GM12878 (cell line): ENCODE data around the gene KCND3. TPM values are rescaled to one million over a fixed set of nuclear protein-coding genes. Genes with fewer than 3 reads are reported as not detected.

ENCODE experiments used
- ATAC-seq: fragments of 200-7000 bp; cut with Tn5 transposase; 3 replicates; pipeline ENCODE4 v1.9.1; 2020; ENCODE audit warnings: mild to moderate bottlenecking, moderate library complexity
- BruUV-seq: library from RNA; stranded (reverse); fragments of 400-500 nt; replicated peaks from 2 replicates; lab custom pipeline; 2021; lab: Mats Ljungman, UMichigan
- CTCF ChIA-PET: fragments of 300-600 bp; sonication (Branson Sonifier 250); formaldehyde crosslinking; extraction: SDS; loops from one replicate; lab custom pipeline; 2021; ENCODE audit warnings: inconsistent platforms; lab: Yijun Ruan, JAX
- POLR2A ChIA-PET: fragments of 350-600 bp; formaldehyde crosslinking; extraction: SDS; loops from one replicate; lab custom pipeline; 2021; ENCODE audit warnings: inconsistent platforms; lab: Charles Lee
- RAD21 ChIA-PET: fragments of 300-600 bp; sonication (Branson Sonifier 250); formaldehyde crosslinking; loops from one replicate; lab custom pipeline; 2023; ENCODE audit warnings: antibody characterized with exemption; ENCODE audit not compliant: unreplicated experiment; lab: Charles Lee
- SMC1A ChIA-PET: fragments of 300-600 bp; sonication (Branson Sonifier 250); formaldehyde crosslinking; loops from one replicate; lab custom pipeline; 2023; ENCODE audit not compliant: unreplicated experiment, uncharacterized antibody; lab: Charles Lee
- DNase-seq: peaks from one replicate; pipeline ENCODE4 v3.0.0-alpha.2; 2011; ENCODE audit warnings: low read depth, low spot score
- FAIRE-seq: peaks from 3 replicates; lab custom pipeline; 2011; peaks lifted over from hg19 to GRCh38; lab: Jason Lieb, UNC
- H2AFZ ChIP-seq: 2 replicates; pipeline ENCODE4 v1.6.0; 2011; ENCODE audit warnings: low read depth, low read length, control low read depth; ENCODE audit not compliant: control insufficient read depth
- H3K27ac ChIP-seq: 2 replicates; pipeline ENCODE4 v1.5.1; 2011; ENCODE audit warnings: control low read depth; ENCODE audit not compliant: control insufficient read depth, insufficient read depth
- H3K27me3 ChIP-seq, 2 experiments: replicated peaks in 1 of 2; 2 replicates each; pipeline versions ENCODE4 v1.6.0 to v1.6.1; 2011; ENCODE audit warnings: low read length in 1 of 2; ENCODE audit not compliant: control insufficient read depth in 2 of 2, insufficient read depth in 2 of 2
- H3K36me3 ChIP-seq, 2 experiments: 2 replicates each; pipeline ENCODE4 v1.5.1; 2011; ENCODE audit warnings: low read length in 1 of 2; ENCODE audit not compliant: control insufficient read depth in 2 of 2, insufficient read depth in 2 of 2
- H3K4me1 ChIP-seq: 2 replicates; pipeline ENCODE4 v1.6.1; 2011; ENCODE audit warnings: mild to moderate bottlenecking, low read length, moderate library complexity, mixed read lengths; ENCODE audit not compliant: control insufficient read depth, insufficient read depth
- H3K4me2 ChIP-seq: 2 replicates; pipeline ENCODE4 v1.6.0; 2011; ENCODE audit warnings: control low read depth; ENCODE audit not compliant: control insufficient read depth, insufficient read depth
- H3K4me3 ChIP-seq: fragments of 200-600 bp; sonication (generic); 2 replicates; pipeline ENCODE4 v1.5.1; 2016
- H3K79me2 ChIP-seq: 2 replicates; pipeline ENCODE4 v1.6.0; 2011; ENCODE audit warnings: low read length; ENCODE audit not compliant: control insufficient read depth, insufficient read depth
- H3K9ac ChIP-seq: 2 replicates; pipeline ENCODE4 v1.8.0; 2011; ENCODE audit warnings: low read length, control low read depth, mixed read lengths; ENCODE audit not compliant: control insufficient read depth, insufficient read depth
- H3K9me3 ChIP-seq: replicated peaks from 3 replicates; pipeline ENCODE4 v1.5.1; 2011; ENCODE audit warnings: mild to moderate bottlenecking, low read length; ENCODE audit not compliant: control insufficient read depth, insufficient read depth
- H4K20me1 ChIP-seq: 2 replicates; pipeline ENCODE4 v1.6.0; 2011; ENCODE audit not compliant: control insufficient read depth, insufficient read depth
- CBFB ChIP-seq: IDR thresholded peaks from 2 replicates; pipeline ENCODE4 v1.6.1; 2016; ENCODE audit warnings: antibody characterized with exemption, low read depth
- CBX3 ChIP-seq: fragments of 200-600 bp; sonication (generic); IDR thresholded peaks from 2 replicates; pipeline ENCODE4 v1.6.1; 2016; ENCODE audit warnings: low read depth, borderline replicate concordance
- CBX5 ChIP-seq: sonication (generic); IDR thresholded peaks from 2 replicates; pipeline ENCODE4 v1.6.1; 2016; ENCODE audit warnings: low read depth, moderate library complexity, mild to moderate bottlenecking, inconsistent platforms
- CREM ChIP-seq: IDR thresholded peaks from 2 replicates; pipeline ENCODE4 v1.6.1; 2014; ENCODE audit warnings: antibody characterized with exemption, low read depth
- FOS ChIP-seq: IDR thresholded peaks from 3 replicates; pipeline ENCODE4 v1.6.1; 2011; ENCODE audit warnings: borderline replicate concordance; ENCODE audit not compliant: insufficient read length; ENCODE audit errors: extremely low read depth
- IKZF2 ChIP-seq, 2 experiments: fragments of 450-650 bp; IDR thresholded peaks; 2 replicates each; pipeline ENCODE4 v1.6.1; 2017; ENCODE audit warnings: mild to moderate bottlenecking in 2 of 2, moderate library complexity in 2 of 2
- KLF5 ChIP-seq: fragments of 450-650 bp; IDR thresholded peaks from 2 replicates; pipeline ENCODE4 v1.6.1; 2014; ENCODE audit warnings: mild to moderate bottlenecking; ENCODE audit not compliant: partially characterized antibody
- MEF2B ChIP-seq: fragments of 450-650 bp; IDR thresholded peaks from 2 replicates; pipeline ENCODE4 v1.6.1; 2018; ENCODE audit warnings: mild to moderate bottlenecking, moderate library complexity; ENCODE audit not compliant: partially characterized antibody, poor library complexity, severe bottlenecking
- MTA3 ChIP-seq: IDR thresholded peaks from 2 replicates; pipeline ENCODE4 v1.6.1; 2012; ENCODE audit warnings: low read length, inconsistent platforms, borderline replicate concordance
- NFIC ChIP-seq: IDR thresholded peaks from 2 replicates; pipeline ENCODE4 v1.6.1; 2012; ENCODE audit warnings: low read depth, mild to moderate bottlenecking, inconsistent platforms, low read length, moderate library complexity
- NRF1 ChIP-seq: conservative IDR thresholded peaks from 2 replicates; pipeline ENCODE4 v1.6.1; 2011; ENCODE audit warnings: mild to moderate bottlenecking, low read depth, low read length, improper control_type of control experiment
- PAX8 ChIP-seq: fragments of 450-650 bp; IDR thresholded peaks from 2 replicates; pipeline ENCODE4 v1.6.1; 2017; ENCODE audit warnings: mild to moderate bottlenecking, moderate library complexity
- PML ChIP-seq: IDR thresholded peaks from 2 replicates; pipeline ENCODE4 v1.6.1; 2012; ENCODE audit warnings: low read length, inconsistent platforms
- POLR2AphosphoS5 ChIP-seq: IDR thresholded peaks from 2 replicates; pipeline ENCODE4 v1.6.1; 2011; ENCODE audit warnings: mild to moderate bottlenecking, low read length, inconsistent platforms
- POU2F2 ChIP-seq: IDR thresholded peaks from 3 replicates; pipeline ENCODE4 v1.6.1; 2011; ENCODE audit warnings: low read depth, mild to moderate bottlenecking, low read length, borderline replicate concordance
- SREBF2 ChIP-seq: IDR thresholded peaks from 2 replicates; pipeline ENCODE4 v1.6.1; 2012; ENCODE audit warnings: mild to moderate bottlenecking, low read length
- TAF1 ChIP-seq: IDR thresholded peaks from 2 replicates; pipeline ENCODE4 v1.6.1; 2011; ENCODE audit warnings: mild to moderate bottlenecking, low read depth, low read length, borderline replicate concordance
- TARDBP ChIP-seq: IDR thresholded peaks from 2 replicates; pipeline ENCODE4 v1.6.1; 2016; ENCODE audit warnings: borderline replicate concordance
- WGBS: methylation state at CpG from one replicate; pipeline ENCODE4 v1.1.6; 2016; ENCODE audit warnings: low lambda C conversion rate; ENCODE audit not compliant: insufficient replicate concordance, insufficient coverage; ENCODE audit errors: missing lambda C conversion rate; 5-methylcytosine and 5-hydroxymethylcytosine counted together
- in situ Hi-C: fragments of 300-500 bp; cut with MboI; formaldehyde crosslinking; loops from 9 replicates; pipeline ENCODE4 v1.14.3; 2018; ENCODE audit warnings: mixed read lengths
- intact Hi-C: fragments of 100-400 bp; cut with micrococcal nuclease; formaldehyde crosslinking; loops from one replicate; pipeline ENCODE4 v1.14.2; 2022; ENCODE audit not compliant: unreplicated experiment
- polyA plus RNA-seq, 11 experiments: library from polyadenylated mRNA; depleted of rRNA in 4 of 11; unstranded in 6 of 11; stranded (reverse) in 5 of 11; fragments of >200 nt; fragmentation: Nextera tagmentation in 4 of 11; fragmentation: Illumina TruSeq in 1 of 11; extraction: Ambion mirVana in 4 of 11; extraction: Trizol in 1 of 11; gene quantifications; 1 replicate in 1 of 11; 2 replicates in 10 of 11; pipeline versions ENCODE4 v1.2.1 to v1.2.3, GENCODE V29; 2011 to 2016; ENCODE audit warnings: inconsistent platforms in 2 of 11, missing spikeins in 2 of 11, low read depth in 1 of 11
- total RNA-seq, 4 experiments: library from RNA; depleted of rRNA in 3 of 4; stranded (reverse); fragments of >200 nt in 3 of 4; fragmentation: Illumina TruSeq in 1 of 4; extraction: Trizol in 1 of 4; gene quantifications; 2 replicates each; pipeline versions ENCODE4 v1.2.1 to v1.2.3, GENCODE V29; 2013 to 2021
- TF ChIP-seq, protein P1 (sequence below): fragments of 450-650 bp; IDR thresholded peaks from 2 replicates; pipeline ENCODE4 v1.6.1; 2016; ENCODE audit warnings: mild to moderate bottlenecking
- TF ChIP-seq, protein P2 (sequence below): fragments of 450-650 bp; conservative IDR thresholded peaks from 2 replicates; pipeline ENCODE4 v1.6.1; 2017; ENCODE audit warnings: mild to moderate bottlenecking, moderate library complexity

Gene KCND3
- total and polyA plus RNA-seq, 10 of the 15 experiments (the other 5 are each of a cell fraction or from before 2014, with no cell fraction given): 0.02 TPM; not detected in 9

DNA sequence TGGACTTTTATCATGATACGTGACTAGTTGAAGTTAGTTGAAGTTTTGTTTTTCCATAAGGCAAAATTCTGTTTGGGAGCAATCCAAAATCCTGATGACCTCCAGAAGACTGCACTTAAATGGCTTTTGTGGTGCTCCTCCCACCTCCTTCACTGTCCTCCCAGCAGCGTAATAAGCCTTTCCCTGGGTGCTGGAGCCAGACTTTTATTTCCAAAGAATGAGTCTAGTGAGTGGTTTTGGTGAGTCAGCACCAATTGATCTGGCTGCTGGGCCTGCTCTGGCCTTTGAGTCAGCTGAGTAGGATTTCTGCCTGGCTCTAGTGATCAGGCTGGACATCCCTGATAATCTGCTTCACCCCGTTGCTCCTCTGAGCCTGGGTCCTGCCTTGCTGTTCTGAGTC lies 21.7 kb upstream of the KCND3 start (continued):
- TF ChIP-seq, protein P1, sequence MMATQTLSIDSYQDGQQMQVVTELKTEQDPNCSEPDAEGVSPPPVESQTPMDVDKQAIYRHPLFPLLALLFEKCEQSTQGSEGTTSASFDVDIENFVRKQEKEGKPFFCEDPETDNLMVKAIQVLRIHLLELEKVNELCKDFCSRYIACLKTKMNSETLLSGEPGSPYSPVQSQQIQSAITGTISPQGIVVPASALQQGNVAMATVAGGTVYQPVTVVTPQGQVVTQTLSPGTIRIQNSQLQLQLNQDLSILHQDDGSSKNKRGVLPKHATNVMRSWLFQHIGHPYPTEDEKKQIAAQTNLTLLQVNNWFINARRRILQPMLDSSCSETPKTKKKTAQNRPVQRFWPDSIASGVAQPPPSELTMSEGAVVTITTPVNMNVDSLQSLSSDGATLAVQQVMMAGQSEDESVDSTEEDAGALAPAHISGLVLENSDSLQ: no peak
- TF ChIP-seq, protein P2, sequence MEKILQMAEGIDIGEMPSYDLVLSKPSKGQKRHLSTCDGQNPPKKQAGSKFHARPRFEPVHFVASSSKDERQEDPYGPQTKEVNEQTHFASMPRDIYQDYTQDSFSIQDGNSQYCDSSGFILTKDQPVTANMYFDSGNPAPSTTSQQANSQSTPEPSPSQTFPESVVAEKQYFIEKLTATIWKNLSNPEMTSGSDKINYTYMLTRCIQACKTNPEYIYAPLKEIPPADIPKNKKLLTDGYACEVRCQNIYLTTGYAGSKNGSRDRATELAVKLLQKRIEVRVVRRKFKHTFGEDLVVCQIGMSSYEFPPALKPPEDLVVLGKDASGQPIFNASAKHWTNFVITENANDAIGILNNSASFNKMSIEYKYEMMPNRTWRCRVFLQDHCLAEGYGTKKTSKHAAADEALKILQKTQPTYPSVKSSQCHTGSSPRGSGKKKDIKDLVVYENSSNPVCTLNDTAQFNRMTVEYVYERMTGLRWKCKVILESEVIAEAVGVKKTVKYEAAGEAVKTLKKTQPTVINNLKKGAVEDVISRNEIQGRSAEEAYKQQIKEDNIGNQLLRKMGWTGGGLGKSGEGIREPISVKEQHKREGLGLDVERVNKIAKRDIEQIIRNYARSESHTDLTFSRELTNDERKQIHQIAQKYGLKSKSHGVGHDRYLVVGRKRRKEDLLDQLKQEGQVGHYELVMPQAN: no peak
- no peak for TF ChIP-seq POLR2AphosphoS5
- no peak for TF ChIP-seq PML
- TF ChIP-seq KLF5: no peak
- no peak for TF ChIP-seq FOS
- no peak for TF ChIP-seq CREM
- no peak for TF ChIP-seq TAF1

DNA sequence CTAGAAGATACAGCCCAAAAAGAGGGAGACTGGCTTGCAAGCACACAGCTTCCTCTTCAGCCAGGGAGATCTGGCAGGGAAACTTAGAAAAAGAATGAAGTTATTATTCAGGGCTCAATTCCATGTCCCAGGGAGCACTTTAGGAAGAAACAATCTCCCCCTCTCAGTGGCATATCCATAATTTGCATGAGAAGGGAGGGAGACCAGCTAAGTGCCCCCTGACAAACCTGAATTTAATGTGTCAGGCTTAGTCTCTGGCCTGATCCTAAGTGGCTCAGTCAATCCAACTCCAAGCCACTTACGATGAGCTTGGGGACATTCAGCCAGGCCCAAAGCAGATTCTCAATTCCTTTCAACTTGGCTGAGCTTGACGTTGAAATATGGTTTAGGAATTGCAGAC lies 17.7 kb upstream of the KCND3 start:
- RAD21 ChIA-PET: no interaction called here
- CTCF ChIA-PET: no interaction called here
- Histone ChIP-seq H3K4me3 (no peak overlapping the region), H3K27me3 (peaks cover 0 to 3% of the 10 kb centered on the region in 2 experiments; a peak in 2 of 4 replicates), H3K9me3 (no peaks in the 10 kb centered on the region), H3K4me2 (no peak overlapping the region), H3K79me2 (no peaks in the 10 kb centered on the region), H4K20me1 (no peaks in the 10 kb centered on the region), H3K36me3 (no peaks in the 10 kb centered on the region), H3K9ac (no peak overlapping the region), H3K4me1 (no peaks in the 10 kb centered on the region), H3K27ac (no peak overlapping the region), H2AFZ (no peak overlapping the region)
- no TSS peak for BruUV-seq
- SMC1A ChIA-PET: interaction anchor here (0.8 to 1.1 kb wide), 2 partner anchors 10 to 14 kb away, joined by 3 read pairs; no protein-coding TSS in a partner anchor
- DNase-seq (no peak), ATAC-seq (no peak), FAIRE-seq (no peak)
- WGBS: 16% methylated on average over 2 of the region's 2 CpGs
- intact Hi-C loops: no loop called here
- POLR2A ChIA-PET: no interaction called here
- in situ Hi-C loops: no loop called here
- no peak for TF ChIP-seq MEF2B
- no peak for TF ChIP-seq CBX5
- no peak for TF ChIP-seq MTA3
- TF ChIP-seq TAF1: no peak
- no peak for TF ChIP-seq PAX8
- TF ChIP-seq SREBF2: no peak
- TF ChIP-seq CBX3: no peak
- TF ChIP-seq, protein P2: no peak
- no peak for TF ChIP-seq IKZF2 (IDR thresholded peaks at IDR 0.05)
- no peak for TF ChIP-seq NFIC
- TF ChIP-seq CBFB: no peak
- no peak for TF ChIP-seq NRF1
- no peak for TF ChIP-seq TARDBP
- TF ChIP-seq POU2F2: no peak
